ENCODE measurements around the gene PPP2R3B. TPM values are rescaled to one million over a fixed set of nuclear protein-coding genes. Genes with fewer than 3 reads are reported as not detected.
"Not testable (repeated sequence)": the region's sequence is repeated elsewhere in the genome, so short reads cannot be mapped to it uniquely, and the experiment has no call there.

PPP2R3B gene
- total RNA-seq, 1 experiment from 2014 or later: 6.7 TPM

- no peak for DNase-seq (ENCODE audit: low read depth)
These were observed 32.9 kb downstream of the PPP2R3B start for GRCh38 chrX:353566-354535.

DNA sequence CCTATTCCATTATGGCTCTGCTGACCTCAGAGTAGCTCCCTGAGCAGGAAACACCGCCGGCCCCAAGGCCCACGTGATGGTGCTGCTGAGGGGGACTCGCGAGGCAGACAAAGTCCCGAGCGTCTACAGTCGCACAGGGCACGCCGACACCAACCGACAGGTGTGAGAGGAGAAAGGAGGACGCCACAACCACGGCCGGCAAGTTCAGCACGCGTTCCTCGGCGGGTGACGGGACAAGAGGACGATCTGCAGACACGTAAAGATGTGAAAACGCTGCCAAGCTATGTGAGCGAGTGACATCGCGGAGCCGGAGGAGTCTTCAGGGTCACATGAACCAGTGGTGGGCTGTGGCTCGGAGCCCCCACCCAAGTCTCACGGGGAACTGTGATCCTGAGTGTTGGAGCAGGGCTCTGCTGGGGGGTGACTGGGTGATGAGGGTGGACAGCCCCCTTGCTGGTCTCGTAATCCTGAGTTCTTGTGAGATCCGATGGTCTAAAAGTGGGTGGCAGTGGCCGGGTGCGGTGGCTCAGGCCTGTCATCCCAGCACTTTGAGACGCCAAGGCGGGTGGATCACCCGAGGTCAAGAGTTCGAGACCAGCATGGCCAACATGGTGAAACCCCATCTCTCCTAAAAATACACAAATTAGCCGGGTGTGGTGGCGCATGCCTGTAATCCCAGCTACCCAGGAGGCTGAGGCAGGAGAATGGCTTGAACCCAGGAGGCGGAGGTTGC is 34.0 kb downstream of the PPP2R3B start:
- no peak for DNase-seq (ENCODE audit: low read depth)

DNA sequence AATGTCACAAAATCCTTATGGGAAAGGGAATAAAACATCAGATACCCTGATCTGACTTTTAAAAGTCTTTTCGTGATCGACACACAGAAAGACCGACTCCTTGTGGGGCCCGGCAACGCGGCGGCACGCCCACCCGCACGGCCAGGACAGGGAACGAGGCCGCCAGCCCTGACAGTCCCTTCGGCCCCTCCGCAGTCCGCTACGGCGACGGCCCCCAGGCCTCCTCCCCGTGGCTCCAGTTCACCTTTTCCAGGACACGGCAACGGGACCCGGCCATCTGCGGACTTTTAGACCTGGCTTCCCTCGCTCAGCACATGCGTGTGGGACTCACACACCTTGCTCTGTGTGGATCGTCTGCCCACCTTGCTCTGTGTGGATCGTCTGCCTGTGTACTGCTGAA is 34.5 kb downstream of the PPP2R3B start:
- DNase-seq (ENCODE audit: low read depth): no peak

DNA sequence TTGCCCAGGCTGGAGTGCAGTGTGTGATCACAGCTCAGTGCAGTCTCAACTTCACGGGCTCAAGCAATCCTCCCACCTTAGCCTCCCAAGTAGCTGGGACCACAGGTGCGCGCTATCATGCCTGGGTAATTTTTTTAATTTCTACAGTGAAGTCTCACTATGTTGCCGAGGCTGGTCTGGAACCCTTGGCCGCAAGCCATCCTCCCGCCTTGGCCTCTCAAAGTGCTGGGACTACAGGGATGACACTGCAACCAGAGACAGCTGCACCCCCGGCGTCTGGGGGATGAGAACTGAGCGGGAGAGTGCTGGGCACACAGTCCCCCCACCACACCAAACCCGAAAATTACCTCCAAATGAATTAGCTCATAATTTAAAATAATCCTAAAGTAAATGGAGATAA is 35.0 kb downstream of the PPP2R3B start:
- no peak for DNase-seq (ENCODE audit: low read depth)

GRCh38 chrX:351324-351641 is 35.4 kb downstream of the PPP2R3B start:
- not testable (repeated sequence) for DNase-seq (ENCODE audit: low read depth)

- no peak for DNase-seq (ENCODE audit: low read depth)
These were observed 36.0 kb downstream of the PPP2R3B start for GRCh38 chrX:350534-351323.

DNA sequence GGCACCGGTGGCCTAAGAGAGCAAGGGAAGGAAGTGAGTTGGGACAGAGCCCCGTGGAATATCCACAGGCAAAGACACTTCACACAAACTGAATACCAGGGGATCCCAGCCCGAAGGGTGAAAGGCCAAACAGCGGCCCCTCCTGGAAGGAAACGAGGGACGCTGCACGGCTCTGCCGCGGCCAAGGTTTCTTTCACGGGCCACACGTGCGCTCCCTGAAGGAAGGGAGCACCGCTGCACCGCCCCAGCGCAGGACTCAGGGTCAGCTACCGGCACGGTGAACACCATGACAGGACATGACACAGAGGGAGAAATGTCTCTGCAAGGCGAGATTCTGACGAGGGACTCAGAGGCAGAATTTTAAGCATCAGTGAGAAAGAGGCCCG is 36.6 kb downstream of the PPP2R3B start:
- DNase-seq (ENCODE audit: low read depth): no peak

GRCh38 chrX:349702-350101 is 37.0 kb downstream of the PPP2R3B start:
- no peak for DNase-seq (ENCODE audit: low read depth)

- DNase-seq (ENCODE audit: low read depth): no peak
These were observed 37.5 kb downstream of the PPP2R3B start for GRCh38 chrX:349196-349595.

GRCh38 chrX:348461-349117 is 38.1 kb downstream of the PPP2R3B start:
- DNase-seq (ENCODE audit: low read depth): no peak

DNA sequence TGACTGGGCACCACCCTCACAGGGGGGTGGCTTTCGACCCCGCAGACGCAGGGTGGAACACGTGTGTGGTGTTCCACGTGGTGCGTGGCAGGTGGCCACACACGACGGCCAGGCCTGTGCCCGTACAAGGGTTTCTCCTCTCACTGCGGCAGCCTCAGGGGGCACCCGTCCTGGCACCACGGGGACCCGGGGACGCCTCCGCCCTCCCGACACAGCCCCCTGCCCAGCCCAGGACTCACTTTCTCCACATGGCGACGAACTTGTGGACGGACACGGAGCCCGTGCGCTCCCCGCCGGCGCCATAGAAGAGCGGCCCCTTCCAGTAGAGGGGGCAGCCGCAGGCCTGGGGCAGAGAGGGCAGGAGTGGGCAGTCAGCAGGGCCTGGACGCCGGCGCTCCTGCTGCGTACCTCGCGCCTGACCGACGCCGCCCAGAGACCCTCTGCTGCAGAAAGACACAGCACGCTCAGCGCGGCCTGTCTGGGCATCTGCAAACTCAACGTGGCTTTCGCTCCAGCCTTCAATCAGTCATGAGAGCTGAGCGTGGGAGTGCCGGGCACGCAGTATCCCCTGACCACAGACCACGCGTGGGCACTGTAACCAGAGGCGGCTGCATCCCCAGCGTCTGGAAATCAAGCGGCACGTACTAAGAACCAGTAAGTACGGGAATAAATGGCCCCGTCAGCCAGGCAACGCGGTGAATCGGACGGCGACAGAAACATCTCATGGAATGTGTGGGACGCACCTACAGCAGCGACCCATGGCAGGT is 39.2 kb downstream of the PPP2R3B start:
- no peak for DNase-seq (ENCODE audit: low read depth)

GRCh38 chrX:346034-346813 is 40.5 kb downstream of the PPP2R3B start:
- no peak for DNase-seq (ENCODE audit: low read depth)

GRCh38 chrX:345020-345925 is 41.4 kb downstream of the PPP2R3B start:
- no peak for DNase-seq (ENCODE audit: low read depth)

GRCh38 chrX:344371-344901 is 42.3 kb downstream of the PPP2R3B start:
- no peak for DNase-seq (ENCODE audit: low read depth)

- DNase-seq (ENCODE audit: low read depth): no peak
These were observed 45.1 kb downstream of the PPP2R3B start for GRCh38 chrX:341541-342101.

DNA sequence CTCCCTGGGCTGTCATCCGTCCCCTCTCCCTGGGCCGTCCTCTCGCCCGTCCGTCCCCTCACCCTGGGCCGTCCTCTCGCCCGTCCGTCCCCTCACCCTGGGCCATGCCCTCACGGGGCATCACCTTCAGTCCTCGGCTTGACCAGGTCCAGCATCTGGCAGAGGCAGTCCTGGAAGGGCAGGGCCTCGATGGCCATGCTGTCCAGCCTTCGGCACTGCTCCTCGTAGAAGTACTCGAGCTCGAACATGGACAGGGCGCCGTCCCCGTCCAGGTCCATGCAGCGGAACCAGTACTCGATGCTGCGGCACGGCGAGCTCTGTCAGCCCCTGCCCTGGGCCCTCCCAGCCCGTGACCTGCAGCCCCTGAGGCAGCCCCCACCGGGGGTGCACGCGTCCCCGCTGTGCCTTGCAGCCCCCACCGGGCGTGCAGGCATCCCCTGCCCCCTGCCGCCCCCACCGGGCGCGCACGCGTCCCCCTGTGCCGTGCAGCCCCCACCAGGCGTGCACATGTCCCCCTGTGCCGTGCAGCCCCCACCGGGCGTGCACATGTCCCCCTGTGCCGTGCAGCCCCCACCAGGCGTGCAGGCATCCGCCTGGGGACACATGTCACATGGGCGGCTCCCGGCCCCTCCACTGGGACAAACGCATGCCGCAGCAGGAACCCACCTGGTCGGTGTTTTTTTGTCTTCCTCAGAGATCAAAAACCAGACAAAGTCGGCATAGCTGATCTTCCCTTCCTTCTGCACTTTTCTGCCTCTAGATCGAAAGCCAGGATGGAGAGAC is 45.9 kb downstream of the PPP2R3B start:
- no peak for DNase-seq (ENCODE audit: low read depth)

- no peak for DNase-seq (ENCODE audit: low read depth)
These were observed 46.6 kb downstream of the PPP2R3B start for GRCh38 chrX:340121-340520.
